ENCODE measurements around the gene INPP5A.
"Not testable (repeated sequence)": the region's sequence is repeated elsewhere in the genome, so short reads cannot be mapped to it uniquely, and the experiment has no call there.

Gene INPP5A

GRCh38 chr10:132591166-132591971 lies 53.8 kb downstream of the INPP5A start:
- in situ Hi-C loops (cut with MboI; ENCODE audit: low sequenced_read_pairs) = no loop called here

GRCh38 chr10:132592790-132593383 lies 55.3 kb downstream of the INPP5A start:
- in situ Hi-C loops (cut with MboI; ENCODE audit: low sequenced_read_pairs) = no loop called here

GRCh38 chr10:132593389-132593788 lies 55.8 kb downstream of the INPP5A start:
- in situ Hi-C loops (cut with MboI; ENCODE audit: low sequenced_read_pairs) = no loop called here

- in situ Hi-C loops (cut with MboI; ENCODE audit: low sequenced_read_pairs) = no loop called here
These were observed 56.6 kb downstream of the INPP5A start for GRCh38 chr10:132593900-132594876.

DNA sequence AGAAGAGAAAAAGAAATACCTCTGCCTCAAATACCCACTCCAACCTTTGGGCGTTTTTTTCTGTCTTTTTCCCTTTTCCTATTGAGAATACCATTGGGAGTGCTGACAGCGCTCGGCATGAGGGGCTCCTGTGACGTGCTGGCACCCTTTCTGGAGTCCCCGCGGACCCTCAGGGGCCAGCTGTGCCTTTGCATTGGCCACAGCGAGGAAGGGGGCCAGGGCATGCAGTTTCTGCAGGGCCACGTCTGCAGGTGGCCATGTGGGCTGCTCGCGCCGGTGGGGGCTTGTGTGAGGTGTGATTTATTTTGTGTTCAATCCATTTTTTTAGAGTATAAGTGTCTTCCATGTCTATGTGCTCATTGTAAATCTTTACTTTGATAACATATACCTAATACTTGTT lies 57.4 kb downstream of the INPP5A start:
- in situ Hi-C loops (cut with MboI; ENCODE audit: low sequenced_read_pairs) = no loop called here

DNA sequence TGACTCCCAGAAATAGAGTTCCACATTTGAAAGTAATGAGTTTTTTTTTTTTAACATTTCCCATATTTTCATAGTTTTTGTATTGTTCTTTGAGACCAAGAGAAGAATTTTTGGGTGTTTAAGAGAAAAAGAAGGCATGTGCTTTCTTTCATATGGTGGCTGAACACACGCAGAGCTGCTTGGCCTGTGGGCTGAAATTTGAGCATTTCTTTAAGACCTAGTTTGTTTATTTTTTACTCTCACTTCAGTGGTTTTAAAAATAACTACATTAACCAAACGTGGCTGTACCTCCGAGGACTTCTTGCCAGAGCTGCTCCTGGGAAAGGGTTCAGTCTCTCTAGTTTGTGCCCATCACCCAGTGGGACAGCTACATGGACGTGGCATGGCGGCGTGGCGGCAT lies 58.3 kb downstream of the INPP5A start:
- in situ Hi-C loops (cut with MboI; ENCODE audit: low sequenced_read_pairs) = no loop called here

GRCh38 chr10:132596742-132597279 lies 59.2 kb downstream of the INPP5A start:
- in situ Hi-C loops (cut with MboI; ENCODE audit: low sequenced_read_pairs) = no loop called here

- in situ Hi-C loops (cut with MboI; ENCODE audit: low sequenced_read_pairs) = no loop called here
These were observed 60.1 kb downstream of the INPP5A start for GRCh38 chr10:132597654-132598053.

GRCh38 chr10:132599023-132599618 lies 61.5 kb downstream of the INPP5A start:
- in situ Hi-C loops (cut with MboI; ENCODE audit: low sequenced_read_pairs) = not testable (repeated sequence)

DNA sequence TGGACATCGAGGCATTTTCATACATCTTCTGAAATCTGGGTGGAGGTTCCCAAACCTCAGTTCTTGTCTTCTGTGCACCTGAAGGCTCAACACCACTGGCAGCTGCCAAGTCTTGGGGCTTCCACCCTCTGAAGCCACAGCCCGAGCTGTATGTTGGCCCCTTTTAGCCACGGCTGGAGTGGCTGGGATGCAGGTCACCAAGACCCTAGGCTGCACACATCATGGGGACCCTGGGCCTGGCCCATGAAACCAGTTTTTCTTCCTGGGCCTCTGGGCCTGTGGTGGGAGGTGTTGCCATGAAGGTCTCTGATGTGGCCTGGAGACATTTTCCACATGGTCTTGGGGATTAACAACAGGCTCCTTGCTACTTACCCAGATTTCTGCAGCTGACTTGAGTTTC lies 62.1 kb downstream of the INPP5A start:
- in situ Hi-C loops (cut with MboI; ENCODE audit: low sequenced_read_pairs) = no loop called here

DNA sequence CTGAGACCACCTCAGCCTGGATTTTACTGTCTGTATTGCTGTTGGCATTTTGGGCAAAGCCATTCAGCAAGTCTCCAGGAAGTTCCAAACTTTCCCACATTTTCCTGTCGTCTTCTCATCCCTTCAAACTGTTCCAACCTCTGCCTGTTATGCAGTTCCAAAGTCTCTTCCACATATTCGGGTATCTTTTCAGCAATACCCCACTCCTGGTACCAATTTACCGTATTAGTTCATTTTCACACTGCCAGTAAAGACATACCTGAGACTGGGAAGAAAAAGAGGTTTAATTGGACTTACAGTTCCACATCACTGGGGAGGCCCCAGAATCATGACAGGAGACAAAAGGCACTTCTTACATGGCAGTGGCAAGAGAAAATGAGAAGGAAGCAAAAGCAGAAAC lies 62.8 kb downstream of the INPP5A start:
- in situ Hi-C loops (cut with MboI; ENCODE audit: low sequenced_read_pairs) = no loop called here

DNA sequence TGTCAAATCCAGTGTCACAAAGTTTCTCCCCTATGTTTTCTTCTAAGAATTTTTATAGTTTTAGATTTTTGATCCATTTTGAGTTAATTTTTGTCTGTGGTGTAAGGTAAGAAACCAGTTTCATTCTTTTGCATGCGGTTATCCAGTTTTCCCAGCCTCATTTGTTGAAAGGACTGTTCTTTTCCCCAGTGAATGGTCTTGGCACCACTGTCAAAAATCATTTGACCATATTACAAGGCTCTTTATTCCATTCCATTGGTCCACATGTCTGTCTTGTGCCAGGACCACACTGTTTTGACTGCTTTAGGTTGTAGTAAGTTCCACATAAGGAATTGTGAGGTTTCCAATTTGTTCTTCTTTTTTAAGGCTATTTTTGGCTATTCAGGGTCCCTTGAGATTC lies 64.0 kb downstream of the INPP5A start:
- in situ Hi-C loops (cut with MboI; ENCODE audit: low sequenced_read_pairs) = no loop called here

DNA sequence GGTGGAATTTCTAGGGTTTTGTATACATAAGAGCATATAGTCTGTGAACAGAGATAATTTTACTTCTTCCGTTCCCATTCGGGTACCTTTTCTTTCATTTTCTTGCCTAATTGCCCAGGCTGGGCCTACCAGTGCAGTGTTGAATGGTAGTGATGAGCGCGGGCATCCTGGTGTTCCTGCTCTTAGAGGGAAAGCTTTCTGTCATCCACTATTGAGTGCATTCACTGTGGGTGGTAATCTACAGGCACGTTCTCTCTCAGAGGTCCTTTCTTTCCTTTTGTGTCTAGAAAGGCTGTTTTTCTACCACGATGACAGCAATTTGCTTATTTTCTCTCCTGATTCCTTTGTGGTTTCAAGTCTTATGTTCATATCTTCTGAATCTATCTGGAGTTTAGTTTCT lies 65.0 kb downstream of the INPP5A start:
- in situ Hi-C loops (cut with MboI; ENCODE audit: low sequenced_read_pairs) = no loop called here

GRCh38 chr10:132603851-132604533 lies 66.4 kb downstream of the INPP5A start:
- in situ Hi-C loops (cut with MboI; ENCODE audit: low sequenced_read_pairs) = no loop called here

GRCh38 chr10:132604686-132605085 lies 67.1 kb downstream of the INPP5A start:
- in situ Hi-C loops (cut with MboI; ENCODE audit: low sequenced_read_pairs) = no loop called here

GRCh38 chr10:132605390-132605789 lies 67.8 kb downstream of the INPP5A start:
- in situ Hi-C loops (cut with MboI; ENCODE audit: low sequenced_read_pairs) = no loop called here

DNA sequence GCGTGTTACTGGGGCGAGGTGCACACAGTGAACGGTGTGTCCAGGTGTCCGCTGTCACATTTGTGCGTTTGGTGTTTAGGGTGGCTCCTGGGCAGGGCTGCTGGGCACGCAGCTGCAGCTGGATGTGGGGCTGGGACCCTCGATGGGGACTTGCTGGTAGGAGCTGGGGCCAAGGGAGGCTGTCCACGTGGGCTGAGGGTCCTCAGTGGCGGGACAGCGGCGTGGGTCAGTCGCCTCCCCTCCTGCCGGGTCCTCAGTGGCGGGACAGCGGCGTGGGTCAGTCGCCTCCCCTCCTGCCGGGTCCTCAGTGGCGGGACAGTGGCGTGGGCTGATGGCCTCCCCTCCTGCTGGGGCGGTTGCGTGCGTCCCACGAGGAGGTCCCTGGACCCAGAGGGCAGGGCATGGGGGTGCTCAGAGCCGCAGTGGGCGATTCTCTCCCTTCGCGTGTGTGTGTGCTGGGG lies 68.5 kb downstream of the INPP5A start:
- in situ Hi-C loops (cut with MboI; ENCODE audit: low sequenced_read_pairs) = no loop called here

DNA sequence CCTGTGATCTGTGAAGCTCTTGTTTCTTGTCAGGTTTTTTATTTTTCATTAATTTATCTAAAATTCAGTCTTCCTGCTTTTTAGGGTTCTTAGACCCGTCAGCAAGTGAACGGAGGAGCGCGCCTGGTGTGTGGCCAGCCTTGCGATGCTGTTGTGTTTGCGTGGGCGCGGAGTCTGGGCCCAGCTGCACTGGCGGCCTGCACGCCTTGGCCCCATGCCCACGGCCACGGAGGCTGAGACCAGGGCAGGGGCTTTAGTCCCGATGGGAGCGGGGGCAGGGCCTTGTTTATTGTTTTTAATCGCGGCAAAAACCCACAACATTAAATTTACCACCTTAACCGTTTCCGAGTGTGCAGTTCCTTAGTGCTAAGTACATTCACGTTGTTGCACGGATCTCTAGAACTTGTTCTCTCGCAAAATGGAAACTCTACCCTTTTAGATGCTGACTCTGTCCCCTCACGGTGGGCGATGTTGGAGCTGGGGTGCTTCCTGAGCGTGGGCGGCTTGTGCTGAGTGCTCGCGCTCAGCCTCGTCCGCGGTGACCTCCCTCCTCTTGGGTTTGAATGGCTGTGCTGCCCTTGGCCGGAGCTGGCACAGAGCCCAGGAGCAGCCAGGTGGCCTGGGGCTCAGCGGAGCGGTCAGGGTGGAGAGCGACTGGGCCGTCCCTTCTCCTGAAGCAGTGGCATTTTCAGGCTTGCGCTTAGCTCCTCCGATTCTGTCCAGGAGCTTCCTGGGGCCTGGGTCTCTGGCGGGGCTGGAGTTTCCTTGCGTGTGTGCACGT lies 69.1 kb downstream of the INPP5A start:
- in situ Hi-C loops (cut with MboI; ENCODE audit: low sequenced_read_pairs) = no loop called here

GRCh38 chr10:132607491-132607890 lies 69.9 kb downstream of the INPP5A start:
- in situ Hi-C loops (cut with MboI; ENCODE audit: low sequenced_read_pairs) = no loop called here
